Ishikawa (cell line): ENCODE measurements around the gene PCSK7.

Source experiments
- CEBPB ChIP-seq: IDR thresholded peaks from 2 replicates; pipeline ENCODE4 v1.6.1; 2012
- CREB1 ChIP-seq: IDR thresholded peaks from 2 replicates; pipeline ENCODE4 v1.6.1; 2012; ENCODE audit warnings: low read depth
- EGR1 ChIP-seq: IDR thresholded peaks from 2 replicates; pipeline ENCODE4 v1.6.1; 2012
- EP300 ChIP-seq: IDR thresholded peaks from 2 replicates; pipeline ENCODE4 v1.6.1; 2012; ENCODE audit warnings: borderline replicate concordance
- FOXM1 ChIP-seq: IDR thresholded peaks from 2 replicates; pipeline ENCODE4 v1.6.1; 2012; ENCODE audit warnings: low read depth, borderline replicate concordance
- NFIC ChIP-seq: IDR thresholded peaks from 2 replicates; pipeline ENCODE4 v1.6.1; 2012
- TAF1 ChIP-seq: IDR thresholded peaks from 2 replicates; pipeline ENCODE4 v1.6.1; 2012; ENCODE audit warnings: low read depth, mild to moderate bottlenecking
- TCF12 ChIP-seq: IDR thresholded peaks from 2 replicates; pipeline ENCODE4 v1.6.1; 2012; ENCODE audit warnings: low read depth
- TEAD4 ChIP-seq: IDR thresholded peaks from 2 replicates; pipeline ENCODE4 v1.6.1; 2012
- YY1 ChIP-seq: IDR thresholded peaks from 2 replicates; pipeline ENCODE4 v1.6.1; 2012; ENCODE audit warnings: low read depth
- ZBTB7A ChIP-seq: IDR thresholded peaks from 2 replicates; pipeline ENCODE4 v1.6.1; 2012; ENCODE audit warnings: low read depth
- TF ChIP-seq, protein P1 (sequence below): IDR thresholded peaks from 2 replicates; pipeline ENCODE4 v1.6.1; 2012; ENCODE audit warnings: low read depth, mild to moderate bottlenecking
- TF ChIP-seq, protein P2 (sequence below): IDR thresholded peaks from 2 replicates; pipeline ENCODE4 v1.6.1; 2012

DNA sequence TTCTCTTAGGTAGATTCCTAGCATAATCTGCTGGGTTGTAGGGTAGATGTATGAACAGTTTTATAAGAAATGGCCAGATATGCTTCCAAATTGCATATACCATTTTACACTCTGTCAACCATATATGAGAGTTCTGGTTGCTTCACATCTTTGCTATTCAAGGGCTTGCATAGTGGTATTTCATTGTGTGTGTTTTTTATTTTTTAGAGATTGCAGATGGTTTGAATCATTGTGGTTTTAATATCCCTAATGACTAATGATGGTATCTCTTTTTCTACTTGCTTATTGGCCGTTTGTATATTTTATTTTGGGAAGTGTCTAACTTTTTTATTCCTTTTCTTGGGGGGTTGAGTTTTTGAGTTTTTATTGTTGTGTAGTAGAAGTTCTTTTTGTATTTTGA, 27.5 kb upstream of the PCSK7 start:
- TF ChIP-seq CREB1 (no peak), YY1 (no peak), TCF12 (no peak), TAF1 (no peak), EP300 (no peak), NFIC (no peak), TEAD4 (no peak), FOXM1 (no peak), EGR1 (no peak), CEBPB (no peak), ZBTB7A (no peak)
- TF ChIP-seq, protein P1, sequence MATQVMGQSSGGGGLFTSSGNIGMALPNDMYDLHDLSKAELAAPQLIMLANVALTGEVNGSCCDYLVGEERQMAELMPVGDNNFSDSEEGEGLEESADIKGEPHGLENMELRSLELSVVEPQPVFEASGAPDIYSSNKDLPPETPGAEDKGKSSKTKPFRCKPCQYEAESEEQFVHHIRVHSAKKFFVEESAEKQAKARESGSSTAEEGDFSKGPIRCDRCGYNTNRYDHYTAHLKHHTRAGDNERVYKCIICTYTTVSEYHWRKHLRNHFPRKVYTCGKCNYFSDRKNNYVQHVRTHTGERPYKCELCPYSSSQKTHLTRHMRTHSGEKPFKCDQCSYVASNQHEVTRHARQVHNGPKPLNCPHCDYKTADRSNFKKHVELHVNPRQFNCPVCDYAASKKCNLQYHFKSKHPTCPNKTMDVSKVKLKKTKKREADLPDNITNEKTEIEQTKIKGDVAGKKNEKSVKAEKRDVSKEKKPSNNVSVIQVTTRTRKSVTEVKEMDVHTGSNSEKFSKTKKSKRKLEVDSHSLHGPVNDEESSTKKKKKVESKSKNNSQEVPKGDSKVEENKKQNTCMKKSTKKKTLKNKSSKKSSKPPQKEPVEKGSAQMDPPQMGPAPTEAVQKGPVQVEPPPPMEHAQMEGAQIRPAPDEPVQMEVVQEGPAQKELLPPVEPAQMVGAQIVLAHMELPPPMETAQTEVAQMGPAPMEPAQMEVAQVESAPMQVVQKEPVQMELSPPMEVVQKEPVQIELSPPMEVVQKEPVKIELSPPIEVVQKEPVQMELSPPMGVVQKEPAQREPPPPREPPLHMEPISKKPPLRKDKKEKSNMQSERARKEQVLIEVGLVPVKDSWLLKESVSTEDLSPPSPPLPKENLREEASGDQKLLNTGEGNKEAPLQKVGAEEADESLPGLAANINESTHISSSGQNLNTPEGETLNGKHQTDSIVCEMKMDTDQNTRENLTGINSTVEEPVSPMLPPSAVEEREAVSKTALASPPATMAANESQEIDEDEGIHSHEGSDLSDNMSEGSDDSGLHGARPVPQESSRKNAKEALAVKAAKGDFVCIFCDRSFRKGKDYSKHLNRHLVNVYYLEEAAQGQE, result no peak
- TF ChIP-seq, protein P2, sequence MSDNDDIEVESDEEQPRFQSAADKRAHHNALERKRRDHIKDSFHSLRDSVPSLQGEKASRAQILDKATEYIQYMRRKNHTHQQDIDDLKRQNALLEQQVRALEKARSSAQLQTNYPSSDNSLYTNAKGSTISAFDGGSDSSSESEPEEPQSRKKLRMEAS, result no peak
